B cell (primary cell): Measurements from ENCODE around the gene SOX6. TPM values are rescaled to one million over a fixed set of nuclear protein-coding genes. Genes with fewer than 3 reads are reported as not detected.

Source experiments
- ATAC-seq: fragments of 200-7000 bp; cut with Tn5 transposase; one replicate; pipeline ENCODE4 v1.10.0; 2021; ENCODE audit warnings: low read depth, mild to moderate bottlenecking, moderate number of reproducible peaks, moderate library complexity
- CTCF ChIA-PET: fragments of 350-600 bp; sonication (Branson Sonifier 250); formaldehyde crosslinking; loops from one replicate; lab custom pipeline; 2021; ENCODE audit warnings: antibody characterized with exemption, inconsistent platforms; lab: Charles Lee
- POLR2A ChIA-PET: fragments of 350-600 bp; sonication (Branson Sonifier 250); formaldehyde crosslinking; loops from one replicate; lab custom pipeline; 2021; ENCODE audit warnings: antibody characterized with exemption; lab: Charles Lee
- DNase-seq: peaks from one replicate; pipeline ENCODE4 v3.0.0; 2013
- H2AFZ ChIP-seq: 2 replicates; pipeline ENCODE4 v1.6.1; 2012; ENCODE audit warnings: mild to moderate bottlenecking, low read depth, low read length; ENCODE audit not compliant: insufficient read depth, poor library complexity, severe bottlenecking
- H3K27ac ChIP-seq, 2 donors: 1 replicate in 1 of 2; 2 replicates in 1 of 2; pipeline ENCODE4 v1.5.1; 2012 to 2013; ENCODE audit warnings: low read length in 2 of 2, mild to moderate bottlenecking in 2 of 2, moderate library complexity in 1 of 2
- H3K27me3 ChIP-seq, 4 experiments: fragments of 200-600 bp in 1 of 4; sonication (generic) in 1 of 4; replicated peaks in 1 of 4; 1 replicate in 2 of 4; 2 replicates in 2 of 4; pipeline versions ENCODE4 v1.6.1 to v1.7.0; 2013 to 2016; ENCODE audit warnings: low read length in 3 of 4, mild to moderate bottlenecking in 2 of 4, mixed read lengths in 1 of 4, moderate library complexity in 1 of 4; ENCODE audit not compliant: insufficient read depth in 4 of 4, control insufficient read depth in 3 of 4; ENCODE audit errors: control extremely low read depth in 1 of 4
- H3K36me3 ChIP-seq, 2 experiments: replicated peaks in 1 of 2; 1 replicate in 1 of 2; 2 replicates in 1 of 2; pipeline versions ENCODE4 v1.6.1 to v1.7.1; 2013; ENCODE audit warnings: low read length in 1 of 2; ENCODE audit not compliant: insufficient read depth in 2 of 2, control insufficient read depth in 1 of 2; ENCODE audit errors: control extremely low read depth in 1 of 2, extremely low read depth in 1 of 2
- H3K4me1 ChIP-seq, 2 donors: fragments of 200-600 bp in 1 of 2; sonication (generic) in 1 of 2; 1 replicate in 1 of 2; 2 replicates in 1 of 2; pipeline versions ENCODE4 v1.5.1 to v1.6.1; 2013 to 2017; ENCODE audit warnings: low read length in 2 of 2; ENCODE audit not compliant: control insufficient read depth in 2 of 2, insufficient read depth in 2 of 2
- H3K4me2 ChIP-seq: replicated peaks from 2 replicates; pipeline ENCODE3; 2012; ENCODE audit warnings: mild to moderate bottlenecking, low read depth, low read length; ENCODE audit not compliant: poor library complexity, severe bottlenecking
- H3K4me3 ChIP-seq, 5 experiments: fragments of 200-600 bp in 1 of 5; sonication (generic) in 1 of 5; 1 replicate in 3 of 5; 2 replicates in 2 of 5; pipeline versions ENCODE4 v1.5.1 to v1.7.0; 2011 to 2016; ENCODE audit warnings: low read length in 4 of 5, mild to moderate bottlenecking in 4 of 5, low read depth in 2 of 5, control low read depth in 1 of 5, moderate library complexity in 1 of 5; ENCODE audit not compliant: insufficient read depth in 1 of 5; ENCODE audit errors: control extremely low read depth in 1 of 5, extremely low read depth in 1 of 5
- H3K79me2 ChIP-seq: fragments of 200-600 bp; sonication (generic); one replicate; pipeline ENCODE4 v1.6.0; 2016; ENCODE audit warnings: low read length; ENCODE audit not compliant: control insufficient read depth, insufficient read depth
- H3K9ac ChIP-seq: fragments of 200-600 bp; sonication (generic); 2 replicates; pipeline ENCODE4 v1.6.1; 2017; ENCODE audit warnings: mild to moderate bottlenecking, low read length, moderate library complexity
- H3K9me3 ChIP-seq, 3 donors: one replicate each; pipeline versions ENCODE4 v1.6.1 to v1.7.1; 2013; ENCODE audit warnings: low read length in 2 of 3; ENCODE audit not compliant: control insufficient read depth in 2 of 3, insufficient read depth in 1 of 3; ENCODE audit errors: control extremely low read depth in 1 of 3
- H4K20me1 ChIP-seq: 2 replicates; pipeline ENCODE4 v1.6.0; 2012; ENCODE audit warnings: mild to moderate bottlenecking, low read length; ENCODE audit not compliant: insufficient read depth, control insufficient read depth, poor library complexity, severe bottlenecking
- H3K27ac Mint-ChIP-seq: one replicate; pipeline ENCODE4 v1.8.0; 2021; ENCODE audit warnings: mixed read lengths
- H3K27me3 Mint-ChIP-seq: one replicate; pipeline ENCODE4 v1.8.0; 2021; ENCODE audit warnings: mixed read lengths
- H3K4me1 Mint-ChIP-seq: one replicate; pipeline ENCODE4 v1.8.0; 2021; ENCODE audit warnings: mixed read lengths
- H3K4me3 Mint-ChIP-seq: one replicate; pipeline ENCODE4 v1.8.0; 2021; ENCODE audit warnings: mixed read lengths
- H3K9me3 Mint-ChIP-seq: one replicate; pipeline ENCODE4 v1.8.0; 2022; ENCODE audit warnings: mixed read lengths; ENCODE audit not compliant: insufficient read depth
- EZH2 ChIP-seq: IDR thresholded peaks from 2 replicates; pipeline ENCODE4 v1.6.1; 2012; ENCODE audit warnings: borderline replicate concordance, low read depth, mild to moderate bottlenecking, moderate library complexity, low read length; ENCODE audit not compliant: insufficient read depth, poor library complexity, severe bottlenecking
- WGBS: methylation state at CpG from one replicate; pipeline ENCODE4 v1.1.5; 2013; ENCODE audit warnings: missing lambda C conversion rate; ENCODE audit not compliant: insufficient coverage; 5-methylcytosine and 5-hydroxymethylcytosine counted together
- intact Hi-C: fragments of 100-400 bp; cut with micrococcal nuclease; formaldehyde crosslinking; loops from one replicate; pipeline ENCODE4 v1.10.0; 2022
- polyA plus RNA-seq: library from polyadenylated mRNA; depleted of rRNA; stranded (reverse); fragments of >200 nt; gene quantifications from 2 replicates; pipeline ENCODE4 v1.2.3, GENCODE V29; 2012
- total RNA-seq, 2 donors: library from RNA; stranded (reverse); fragments of 120-200 nt in 1 of 2; gene quantifications; 1 replicate in 1 of 2; 2 replicates in 1 of 2; pipeline versions ENCODE4 v1.2.3 to v1.2.4, GENCODE V29; 2013 to 2022
- TF ChIP-seq, protein P1 (sequence below): fragments of 200-600 bp; IDR thresholded peaks from one replicate; pipeline ENCODE4 v1.8.0; 2022; ENCODE audit warnings: antibody characterized with exemption, mild to moderate bottlenecking

The SOX6 gene
- total and polyA plus RNA-seq, 2 donors (not counting 1 experiment from before 2014, with no cell fraction given), result not detected

DNA sequence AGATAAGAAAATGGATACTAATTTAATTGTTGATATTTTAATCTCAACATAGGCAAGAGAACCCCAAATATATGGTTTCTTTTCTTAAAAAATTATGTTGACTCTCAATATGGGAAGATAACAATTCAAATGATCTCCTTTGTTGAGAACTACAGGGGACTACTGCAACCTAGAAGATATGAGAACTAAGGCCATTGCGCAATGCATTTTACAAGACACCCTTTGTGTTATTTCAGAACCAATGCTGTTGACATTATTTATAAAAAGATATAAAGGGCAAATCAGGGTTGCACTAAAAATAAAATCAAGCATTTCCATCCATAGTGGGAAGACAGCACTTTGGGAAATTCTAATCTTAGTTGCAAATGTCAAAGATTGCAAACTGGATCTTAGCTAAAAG, 322.3 kb downstream of the SOX6 start:
- Histone ChIP-seq H3K4me1 (no peaks in the 10 kb centered on the region), H3K4me3 (no peak overlapping the region), H3K4me2 (no peak overlapping the region), H3K27me3 (no peaks in the 10 kb centered on the region), H4K20me1 (no peaks in the 10 kb centered on the region), H3K9ac (no peak overlapping the region), H3K27ac (no peak overlapping the region), H3K36me3 (no peaks in the 10 kb centered on the region), H2AFZ (no peak overlapping the region), H3K9me3 (no peaks in the 10 kb centered on the region), H3K79me2 (no peaks in the 10 kb centered on the region)
- no peak for DNase-seq
- intact Hi-C loops, result no loop called here
- no CpG with 5 or more reads among the region's 1 CpG for WGBS
- TF ChIP-seq, protein P1, sequence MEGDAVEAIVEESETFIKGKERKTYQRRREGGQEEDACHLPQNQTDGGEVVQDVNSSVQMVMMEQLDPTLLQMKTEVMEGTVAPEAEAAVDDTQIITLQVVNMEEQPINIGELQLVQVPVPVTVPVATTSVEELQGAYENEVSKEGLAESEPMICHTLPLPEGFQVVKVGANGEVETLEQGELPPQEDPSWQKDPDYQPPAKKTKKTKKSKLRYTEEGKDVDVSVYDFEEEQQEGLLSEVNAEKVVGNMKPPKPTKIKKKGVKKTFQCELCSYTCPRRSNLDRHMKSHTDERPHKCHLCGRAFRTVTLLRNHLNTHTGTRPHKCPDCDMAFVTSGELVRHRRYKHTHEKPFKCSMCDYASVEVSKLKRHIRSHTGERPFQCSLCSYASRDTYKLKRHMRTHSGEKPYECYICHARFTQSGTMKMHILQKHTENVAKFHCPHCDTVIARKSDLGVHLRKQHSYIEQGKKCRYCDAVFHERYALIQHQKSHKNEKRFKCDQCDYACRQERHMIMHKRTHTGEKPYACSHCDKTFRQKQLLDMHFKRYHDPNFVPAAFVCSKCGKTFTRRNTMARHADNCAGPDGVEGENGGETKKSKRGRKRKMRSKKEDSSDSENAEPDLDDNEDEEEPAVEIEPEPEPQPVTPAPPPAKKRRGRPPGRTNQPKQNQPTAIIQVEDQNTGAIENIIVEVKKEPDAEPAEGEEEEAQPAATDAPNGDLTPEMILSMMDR, result no peak
- TF ChIP-seq EZH2, result no peak
- no peak for ATAC-seq
- no peaks in the 10 kb centered on the region for H3K27me3 Mint-ChIP-seq
- CTCF ChIA-PET, result no interaction called here
- POLR2A ChIA-PET, result no interaction called here
- H3K27ac Mint-ChIP-seq, result no peak overlapping the region
- H3K9me3 Mint-ChIP-seq, result no peaks in the 10 kb centered on the region
- H3K4me3 Mint-ChIP-seq, result no peak overlapping the region
- H3K4me1 Mint-ChIP-seq, result no peaks in the 10 kb centered on the region

DNA sequence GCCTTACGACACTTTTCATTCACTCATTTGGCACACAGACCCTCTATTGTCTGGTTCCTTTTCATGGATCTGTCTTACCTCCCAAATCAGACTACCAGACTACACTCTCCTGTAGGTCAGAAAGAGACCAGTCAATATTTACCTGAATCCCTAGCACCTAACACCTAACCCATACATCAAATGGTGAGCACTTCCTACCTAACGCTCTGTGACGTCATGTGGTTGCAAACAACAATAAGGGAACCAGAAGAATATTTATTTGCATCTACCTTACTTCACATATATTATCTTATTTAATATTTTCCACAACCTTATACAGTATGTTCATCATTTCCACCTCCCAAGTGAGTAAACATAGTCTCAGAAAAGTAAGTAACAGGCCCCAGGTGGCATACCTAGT, 323.4 kb downstream of the SOX6 start:
- Histone ChIP-seq H3K4me1 (no peaks in the 10 kb centered on the region), H3K36me3 (no peaks in the 10 kb centered on the region), H3K4me2 (no peak overlapping the region), H3K27me3 (no peaks in the 10 kb centered on the region), H2AFZ (no peak overlapping the region), H3K27ac (no peak overlapping the region), H3K9ac (no peak overlapping the region), H4K20me1 (no peaks in the 10 kb centered on the region), H3K79me2 (no peaks in the 10 kb centered on the region), H3K9me3 (no peaks in the 10 kb centered on the region), H3K4me3 (no peak overlapping the region)
- no peak for ATAC-seq
- POLR2A ChIA-PET, result no interaction called here
- no peak for DNase-seq
- no peak overlapping the region for H3K4me3 Mint-ChIP-seq
- no peaks in the 10 kb centered on the region for H3K27me3 Mint-ChIP-seq
- no peaks in the 10 kb centered on the region for H3K9me3 Mint-ChIP-seq
- CTCF ChIA-PET, result no interaction called here
- TF ChIP-seq, protein P1, result no peak
- H3K27ac Mint-ChIP-seq, result no peak overlapping the region
- intact Hi-C loops, result no loop called here
- no peaks in the 10 kb centered on the region for H3K4me1 Mint-ChIP-seq
- WGBS, result 100% methylated on average over 1 of the region's 3 CpGs
